Measurements from ENCODE around the gene CNOT6L. TPM values are rescaled to one million over a fixed set of nuclear protein-coding genes. Genes with fewer than 3 reads are reported as not detected.

The CNOT6L gene
- polyA plus RNA-seq, 2 of the 4 experiments (the other 2 are of a cell fraction): 5.8 to 8.7 TPM

DNA sequence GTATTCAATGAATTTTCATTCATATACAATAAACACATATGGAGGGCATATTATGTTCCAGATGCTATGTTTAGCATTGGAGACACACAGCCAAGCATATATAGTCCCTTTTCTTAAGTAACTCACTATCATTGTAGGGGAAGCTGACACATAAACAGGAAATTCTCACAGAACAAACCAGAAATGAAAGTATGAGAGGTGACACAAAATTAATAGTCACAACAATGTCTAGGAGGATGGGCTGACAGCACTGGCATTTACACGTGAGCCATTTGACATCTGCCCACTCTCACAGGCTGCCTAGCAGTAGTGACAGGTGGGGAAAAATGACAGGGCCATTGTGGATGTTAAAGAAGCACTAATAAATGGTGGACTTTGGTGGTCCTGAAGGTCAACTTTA is 2.6 kb upstream of the CNOT6L start:
- ChIA-PET POLR2A (no interaction called here), CTCF (no interaction called here)
- 67% methylated on average over 1 of the region's 1 CpG for WGBS (ENCODE audit: missing lambda C conversion rate)
- ATAC-seq (no peak), FAIRE-seq (no peak), DNase-seq (ENCODE audit: low read depth in 1 of 2, low spot score in 1 of 2) (no peak)
- no peaks in the 10 kb centered on the region for H3K9me3 ChIP-seq
- no peak overlapping the region for H3K4me3 ChIP-seq
- no peak overlapping the region for H3K27ac ChIP-seq
- H3K4me2 ChIP-seq: no peak overlapping the region
- peaks cover 10% of the 10 kb centered on the region; the same call in 2 of the 3 replicates for H3K4me1 ChIP-seq
- TF ChIP-seq KDM5A (IDR thresholded peaks at IDR 0.05) (no peak), HOXA7 (CRISPR knock-in tag; IDR thresholded peaks at IDR 0.05) (no peak), JUNB (IDR thresholded peaks at IDR 0.05) (no peak), HOXB13 (CRISPR knock-in tag; IDR thresholded peaks at IDR 0.05; ENCODE audit: low read depth) (no peak), HEYL (CRISPR knock-in tag; IDR thresholded peaks at IDR 0.05) (no peak), EP300 (IDR thresholded peaks at IDR 0.05) (no peak), HOXB5 (CRISPR knock-in tag; IDR thresholded peaks at IDR 0.05) (no peak), ZSCAN20 (CRISPR knock-in tag; IDR thresholded peaks at IDR 0.05) (no peak), FOXS1 (CRISPR knock-in tag; IDR thresholded peaks at IDR 0.05) (no peak), SMC3 (IDR thresholded peaks at IDR 0.05) (no peak), E2F6 (IDR thresholded peaks at IDR 0.05; ENCODE audit: borderline replicate concordance, low read depth) (no peak), TP53 (CRISPR knock-in tag; IDR thresholded peaks at IDR 0.05) (no peak), RARB (CRISPR knock-in tag; IDR thresholded peaks at IDR 0.05) (no peak), SREBF2 (IDR thresholded peaks at IDR 0.05) (no peak), POLR2AphosphoS2 (conservative IDR thresholded peaks at IDR 0.05; ENCODE audit: low read length) (no peak), CHD2 (IDR thresholded peaks at IDR 0.05; ENCODE audit: low read length, partially characterized antibody) (no peak)
- TF ChIP-seq, protein P1, sequence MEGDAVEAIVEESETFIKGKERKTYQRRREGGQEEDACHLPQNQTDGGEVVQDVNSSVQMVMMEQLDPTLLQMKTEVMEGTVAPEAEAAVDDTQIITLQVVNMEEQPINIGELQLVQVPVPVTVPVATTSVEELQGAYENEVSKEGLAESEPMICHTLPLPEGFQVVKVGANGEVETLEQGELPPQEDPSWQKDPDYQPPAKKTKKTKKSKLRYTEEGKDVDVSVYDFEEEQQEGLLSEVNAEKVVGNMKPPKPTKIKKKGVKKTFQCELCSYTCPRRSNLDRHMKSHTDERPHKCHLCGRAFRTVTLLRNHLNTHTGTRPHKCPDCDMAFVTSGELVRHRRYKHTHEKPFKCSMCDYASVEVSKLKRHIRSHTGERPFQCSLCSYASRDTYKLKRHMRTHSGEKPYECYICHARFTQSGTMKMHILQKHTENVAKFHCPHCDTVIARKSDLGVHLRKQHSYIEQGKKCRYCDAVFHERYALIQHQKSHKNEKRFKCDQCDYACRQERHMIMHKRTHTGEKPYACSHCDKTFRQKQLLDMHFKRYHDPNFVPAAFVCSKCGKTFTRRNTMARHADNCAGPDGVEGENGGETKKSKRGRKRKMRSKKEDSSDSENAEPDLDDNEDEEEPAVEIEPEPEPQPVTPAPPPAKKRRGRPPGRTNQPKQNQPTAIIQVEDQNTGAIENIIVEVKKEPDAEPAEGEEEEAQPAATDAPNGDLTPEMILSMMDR (IDR thresholded peaks at IDR 0.05): no peak
- TF ChIP-seq, protein P2, sequence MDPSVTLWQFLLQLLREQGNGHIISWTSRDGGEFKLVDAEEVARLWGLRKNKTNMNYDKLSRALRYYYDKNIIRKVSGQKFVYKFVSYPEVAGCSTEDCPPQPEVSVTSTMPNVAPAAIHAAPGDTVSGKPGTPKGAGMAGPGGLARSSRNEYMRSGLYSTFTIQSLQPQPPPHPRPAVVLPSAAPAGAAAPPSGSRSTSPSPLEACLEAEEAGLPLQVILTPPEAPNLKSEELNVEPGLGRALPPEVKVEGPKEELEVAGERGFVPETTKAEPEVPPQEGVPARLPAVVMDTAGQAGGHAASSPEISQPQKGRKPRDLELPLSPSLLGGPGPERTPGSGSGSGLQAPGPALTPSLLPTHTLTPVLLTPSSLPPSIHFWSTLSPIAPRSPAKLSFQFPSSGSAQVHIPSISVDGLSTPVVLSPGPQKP (IDR thresholded peaks at IDR 0.05; ENCODE audit: low read depth, low read length): no peak

DNA sequence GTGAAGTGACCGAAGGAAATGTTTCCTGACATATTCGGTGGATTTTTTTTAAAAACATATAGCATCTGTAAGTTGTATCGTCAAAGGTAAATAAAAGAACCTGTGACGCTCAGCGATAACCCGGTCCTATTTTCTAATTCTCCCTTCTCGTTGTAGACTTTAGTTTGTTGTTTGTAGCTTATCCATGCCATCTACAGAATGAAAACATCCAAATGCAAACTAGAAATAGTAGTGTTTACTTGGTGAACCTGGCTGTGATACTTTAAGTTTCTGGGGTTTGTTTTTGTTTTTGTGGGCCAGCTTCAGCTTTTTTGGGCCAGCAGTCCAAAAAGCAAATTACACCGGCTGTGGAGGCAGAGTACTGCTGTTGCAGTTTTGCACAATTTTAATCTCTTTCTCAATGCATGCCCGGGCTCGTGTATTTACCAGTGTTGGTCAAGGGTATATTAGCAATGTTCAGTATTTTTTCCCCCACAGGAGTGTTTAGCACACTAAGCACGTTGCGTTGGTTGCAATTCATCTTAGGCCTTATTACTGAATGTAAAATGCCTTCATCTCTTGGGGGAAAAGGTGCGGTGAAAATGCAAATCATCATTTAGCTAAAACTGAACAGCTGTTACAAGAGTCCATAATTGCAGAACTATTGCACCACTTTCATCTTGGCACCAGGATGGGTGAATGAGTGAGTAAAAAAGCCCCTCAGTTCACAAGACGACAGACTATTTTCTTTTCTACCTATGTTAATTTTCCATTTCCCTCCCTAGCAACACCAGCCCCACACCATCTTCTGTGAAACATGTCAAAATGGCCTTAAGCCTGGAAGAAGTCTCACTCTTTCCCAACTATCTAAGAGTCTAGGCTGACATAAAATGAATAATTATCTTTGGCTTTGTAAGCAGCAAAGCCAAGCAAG is 1.7 kb upstream of the CNOT6L start:
- Histone ChIP-seq H3K4me3 (peak overlapping the region; percentile 81), H3K4me1 (peaks cover 10% of the 10 kb centered on the region; the same call in 2 of the 3 replicates), H3K4me2 (peak overlapping the region; percentile 81), H3K27ac (peak overlapping the region; percentile 95 to 96), H3K9me3 (no peaks in the 10 kb centered on the region)
- CTCF ChIA-PET: interaction anchor here (1.0 to 1.4 kb wide), 2 partner anchors 41 to 82 kb away, joined by 3 to 7 read pairs; partner anchors contain the start of gene MRPL1
- FAIRE-seq (no peak), ATAC-seq (no peak), DNase-seq (ENCODE audit: low read depth in 1 of 2, low spot score in 1 of 2) (no peak)
- POLR2A ChIA-PET: interaction anchor here (0.9 to 2.1 kb wide), 2 partner anchors 38 to 41 kb away, joined by 3 to 33 read pairs; partner anchors contain the start of gene MRPL1
- 24% methylated on average over 14 of the region's 14 CpGs for WGBS (ENCODE audit: missing lambda C conversion rate)
- TF ChIP-seq KDM5A (IDR thresholded peaks at IDR 0.05) (no peak), CBX8 (IDR thresholded peaks at IDR 0.05) (no peak), SREBF2 (IDR thresholded peaks at IDR 0.05) (no peak), TFCP2L1 (CRISPR knock-in tag; IDR thresholded peaks at IDR 0.05) (no peak), NFE2L2 (conservative IDR thresholded peaks at IDR 0.05; ENCODE audit: low read length) (no peak), ZC3H11A (IDR thresholded peaks at IDR 0.05) (no peak), GATA3 (IDR thresholded peaks at IDR 0.05; ENCODE audit: borderline replicate concordance) (no peak), MYC (IDR thresholded peaks at IDR 0.05; ENCODE audit: borderline replicate concordance, low read length) (no peak), PBX3 (IDR thresholded peaks at IDR 0.05) (no peak), RAD21 (conservative IDR thresholded peaks at IDR 0.05 in 1 of 2, IDR thresholded peaks at IDR 0.05 in 1 of 2) (no peak), FOXS1 (CRISPR knock-in tag; IDR thresholded peaks at IDR 0.05) (no peak)
- TF ChIP-seq, protein P3, sequence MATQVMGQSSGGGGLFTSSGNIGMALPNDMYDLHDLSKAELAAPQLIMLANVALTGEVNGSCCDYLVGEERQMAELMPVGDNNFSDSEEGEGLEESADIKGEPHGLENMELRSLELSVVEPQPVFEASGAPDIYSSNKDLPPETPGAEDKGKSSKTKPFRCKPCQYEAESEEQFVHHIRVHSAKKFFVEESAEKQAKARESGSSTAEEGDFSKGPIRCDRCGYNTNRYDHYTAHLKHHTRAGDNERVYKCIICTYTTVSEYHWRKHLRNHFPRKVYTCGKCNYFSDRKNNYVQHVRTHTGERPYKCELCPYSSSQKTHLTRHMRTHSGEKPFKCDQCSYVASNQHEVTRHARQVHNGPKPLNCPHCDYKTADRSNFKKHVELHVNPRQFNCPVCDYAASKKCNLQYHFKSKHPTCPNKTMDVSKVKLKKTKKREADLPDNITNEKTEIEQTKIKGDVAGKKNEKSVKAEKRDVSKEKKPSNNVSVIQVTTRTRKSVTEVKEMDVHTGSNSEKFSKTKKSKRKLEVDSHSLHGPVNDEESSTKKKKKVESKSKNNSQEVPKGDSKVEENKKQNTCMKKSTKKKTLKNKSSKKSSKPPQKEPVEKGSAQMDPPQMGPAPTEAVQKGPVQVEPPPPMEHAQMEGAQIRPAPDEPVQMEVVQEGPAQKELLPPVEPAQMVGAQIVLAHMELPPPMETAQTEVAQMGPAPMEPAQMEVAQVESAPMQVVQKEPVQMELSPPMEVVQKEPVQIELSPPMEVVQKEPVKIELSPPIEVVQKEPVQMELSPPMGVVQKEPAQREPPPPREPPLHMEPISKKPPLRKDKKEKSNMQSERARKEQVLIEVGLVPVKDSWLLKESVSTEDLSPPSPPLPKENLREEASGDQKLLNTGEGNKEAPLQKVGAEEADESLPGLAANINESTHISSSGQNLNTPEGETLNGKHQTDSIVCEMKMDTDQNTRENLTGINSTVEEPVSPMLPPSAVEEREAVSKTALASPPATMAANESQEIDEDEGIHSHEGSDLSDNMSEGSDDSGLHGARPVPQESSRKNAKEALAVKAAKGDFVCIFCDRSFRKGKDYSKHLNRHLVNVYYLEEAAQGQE (IDR thresholded peaks at IDR 0.05): no peak
